Measurements from ENCODE around the gene PITPNC1. TPM values are rescaled to one million over a fixed set of nuclear protein-coding genes. Genes with fewer than 3 reads are reported as not detected.

The PITPNC1 gene
- total and polyA plus RNA-seq, 2 donors (not counting 3 experiments of a cell fraction or from before 2014, with no cell fraction given), result 2.4 to 9.6 TPM

- H3K9me3 ChIP-seq (replicated peaks; ENCODE audit: control insufficient read depth, insufficient read depth, low read length), result no peaks in the 10 kb centered on the region
- TF ChIP-seq, protein P1, sequence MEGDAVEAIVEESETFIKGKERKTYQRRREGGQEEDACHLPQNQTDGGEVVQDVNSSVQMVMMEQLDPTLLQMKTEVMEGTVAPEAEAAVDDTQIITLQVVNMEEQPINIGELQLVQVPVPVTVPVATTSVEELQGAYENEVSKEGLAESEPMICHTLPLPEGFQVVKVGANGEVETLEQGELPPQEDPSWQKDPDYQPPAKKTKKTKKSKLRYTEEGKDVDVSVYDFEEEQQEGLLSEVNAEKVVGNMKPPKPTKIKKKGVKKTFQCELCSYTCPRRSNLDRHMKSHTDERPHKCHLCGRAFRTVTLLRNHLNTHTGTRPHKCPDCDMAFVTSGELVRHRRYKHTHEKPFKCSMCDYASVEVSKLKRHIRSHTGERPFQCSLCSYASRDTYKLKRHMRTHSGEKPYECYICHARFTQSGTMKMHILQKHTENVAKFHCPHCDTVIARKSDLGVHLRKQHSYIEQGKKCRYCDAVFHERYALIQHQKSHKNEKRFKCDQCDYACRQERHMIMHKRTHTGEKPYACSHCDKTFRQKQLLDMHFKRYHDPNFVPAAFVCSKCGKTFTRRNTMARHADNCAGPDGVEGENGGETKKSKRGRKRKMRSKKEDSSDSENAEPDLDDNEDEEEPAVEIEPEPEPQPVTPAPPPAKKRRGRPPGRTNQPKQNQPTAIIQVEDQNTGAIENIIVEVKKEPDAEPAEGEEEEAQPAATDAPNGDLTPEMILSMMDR (IDR thresholded peaks at IDR 0.05; ENCODE audit: extremely low read depth in 1 of 2, insufficient read depth in 1 of 2, low read depth in 1 of 2, low read length in 2 of 2), result no peak
- TF ChIP-seq POLR2A (IDR thresholded peaks at IDR 0.05; ENCODE audit: low read depth, low read length) (no peak), EZH2 (IDR thresholded peaks at IDR 0.05; ENCODE audit: borderline replicate concordance, low read depth, low read length, severe bottlenecking) (no peak), JUN (IDR thresholded peaks at IDR 0.05; ENCODE audit: borderline replicate concordance, insufficient read depth, insufficient read length, low read depth) (no peak), GATA2 (IDR thresholded peaks at IDR 0.05; ENCODE audit: insufficient read depth, insufficient read length, low read depth, low read length) (no peak)
- peaks cover 4% of the 10 kb centered on the region for H3K4me1 ChIP-seq (ENCODE audit: control insufficient read depth, extremely low read depth, insufficient read depth, low read length)
- intact Hi-C loops (cut with micrococcal nuclease) (no loop called here), dilution Hi-C loops (cut with MboI; ENCODE audit: extremely low pct_ligation_motif_present, low sequenced_read_pairs) (no loop called here)
- no peaks in the 10 kb centered on the region for H3K9me1 ChIP-seq (replicated peaks; ENCODE audit: control insufficient read depth, extremely low read depth, insufficient read depth, low read length)
- H3K4me3 ChIP-seq (replicated peaks in 1 of 3; ENCODE audit: insufficient read depth in 1 of 3, low read depth in 1 of 3, low read length in 3 of 3), result no peak overlapping the region
- H3K36me3 ChIP-seq (ENCODE audit: control insufficient read depth in 2 of 2, extremely low read depth in 1 of 2, insufficient read depth in 2 of 2, low read length in 2 of 2), result no peaks in the 10 kb centered on the region
- H3K27ac ChIP-seq (ENCODE audit: insufficient read depth, low read depth, low read length), result no peak overlapping the region
- no peak overlapping the region for H3K4me2 ChIP-seq (ENCODE audit: insufficient read depth, low read length)
- no peak overlapping the region for H3K9ac ChIP-seq (replicated peaks; ENCODE audit: extremely low read depth, insufficient read depth, low read length)
- DNase-seq (ENCODE audit: low read depth, low spot score), result no peak
- H2AFZ ChIP-seq (ENCODE audit: low read depth, low read length), result no peak overlapping the region
- no TSS peak for BruUV-seq (replicated peaks)
- ChIA-PET CTCF (interaction anchor here (1.0 to 1.3 kb wide), 3 partner anchors 10 to 261 kb away, joined by 3 to 4 read pairs (median 3); no protein-coding TSS in a partner anchor), POLR2A (no interaction called here)
- no peaks in the 10 kb centered on the region for H3K27me3 ChIP-seq (ENCODE audit: control insufficient read depth in 2 of 2, insufficient read depth in 2 of 2, low read length in 2 of 2)
- no peaks in the 10 kb centered on the region for H4K20me1 ChIP-seq (replicated peaks; ENCODE audit: control insufficient read depth, extremely low read depth, insufficient read depth, low read length)
- no peaks in the 10 kb centered on the region for H3K79me2 ChIP-seq (ENCODE audit: control insufficient read depth, insufficient read depth, low read length)
- peak; percentile 62 for FAIRE-seq
Observed at GRCh38 chr17:67639555-67639954, 262.5 kb downstream of the PITPNC1 start.

DNA sequence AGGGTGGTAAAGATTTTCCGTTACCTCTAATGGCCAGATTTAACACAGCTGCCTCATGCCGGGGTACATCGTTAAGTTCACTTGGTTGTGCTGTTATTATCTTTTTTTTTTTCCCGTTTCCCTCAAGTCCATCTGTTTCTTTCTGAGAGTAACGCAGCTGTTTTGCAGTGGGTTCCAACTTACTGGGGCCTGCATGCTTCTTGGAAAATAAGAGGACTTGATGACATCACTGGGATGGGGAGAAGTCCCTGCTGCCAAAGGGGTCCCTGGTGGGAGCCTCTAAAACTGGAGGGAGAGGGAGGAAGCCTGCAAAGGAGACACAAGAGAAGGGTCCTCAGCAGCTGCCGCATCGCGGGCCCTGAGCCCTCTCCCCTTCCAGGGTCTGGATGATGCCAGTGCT, 262.9 kb downstream of the PITPNC1 start:
- Histone ChIP-seq H3K9me3 (replicated peaks; ENCODE audit: control insufficient read depth, insufficient read depth, low read length) (no peaks in the 10 kb centered on the region), H2AFZ (ENCODE audit: low read depth, low read length) (no peak overlapping the region), H3K27ac (ENCODE audit: insufficient read depth, low read depth, low read length) (no peak overlapping the region), H3K4me2 (ENCODE audit: insufficient read depth, low read length) (no peak overlapping the region), H3K4me3 (replicated peaks in 1 of 3; ENCODE audit: insufficient read depth in 1 of 3, low read depth in 1 of 3, low read length in 3 of 3) (no peak overlapping the region), H3K27me3 (ENCODE audit: control insufficient read depth in 2 of 2, insufficient read depth in 2 of 2, low read length in 2 of 2) (no peaks in the 10 kb centered on the region), H3K36me3 (ENCODE audit: control insufficient read depth in 2 of 2, extremely low read depth in 1 of 2, insufficient read depth in 2 of 2, low read length in 2 of 2) (no peaks in the 10 kb centered on the region), H3K9me1 (replicated peaks; ENCODE audit: control insufficient read depth, extremely low read depth, insufficient read depth, low read length) (no peaks in the 10 kb centered on the region), H3K79me2 (ENCODE audit: control insufficient read depth, insufficient read depth, low read length) (no peaks in the 10 kb centered on the region), H4K20me1 (replicated peaks; ENCODE audit: control insufficient read depth, extremely low read depth, insufficient read depth, low read length) (no peaks in the 10 kb centered on the region), H3K9ac (replicated peaks; ENCODE audit: extremely low read depth, insufficient read depth, low read length) (no peak overlapping the region), H3K4me1 (ENCODE audit: control insufficient read depth, extremely low read depth, insufficient read depth, low read length) (peaks cover 4% of the 10 kb centered on the region)
- FAIRE-seq (no peak), DNase-seq (ENCODE audit: low read depth, low spot score) (no peak)
- ChIA-PET POLR2A (no interaction called here), CTCF (interaction anchor here (1.0 to 1.3 kb wide), 3 partner anchors 9 to 261 kb away, joined by 3 to 4 read pairs (median 3); no protein-coding TSS in a partner anchor)
- dilution Hi-C loops (cut with MboI; ENCODE audit: extremely low pct_ligation_motif_present, low sequenced_read_pairs) (no loop called here), intact Hi-C loops (cut with micrococcal nuclease) (no loop called here)
- TF ChIP-seq JUN (IDR thresholded peaks at IDR 0.05; ENCODE audit: borderline replicate concordance, insufficient read depth, insufficient read length, low read depth) (no peak), POLR2A (IDR thresholded peaks at IDR 0.05; ENCODE audit: low read depth, low read length) (no peak), FOS (IDR thresholded peaks at IDR 0.05; ENCODE audit: borderline replicate concordance, insufficient read depth, low read length) (no peak), GATA2 (IDR thresholded peaks at IDR 0.05; ENCODE audit: insufficient read depth, insufficient read length, low read depth, low read length) (no peak), MYC (IDR thresholded peaks at IDR 0.05; ENCODE audit: low read depth, low read length) (no peak), EZH2 (IDR thresholded peaks at IDR 0.05; ENCODE audit: borderline replicate concordance, low read depth, low read length, severe bottlenecking) (no peak), MAX (IDR thresholded peaks at IDR 0.05; ENCODE audit: insufficient read depth, insufficient read length) (no peak), POLR2AphosphoS5 (IDR thresholded peaks at IDR 0.05; ENCODE audit: insufficient read depth, low read depth, low read length) (no peak)
- TF ChIP-seq, protein P1 (IDR thresholded peaks at IDR 0.05; ENCODE audit: extremely low read depth in 1 of 2, insufficient read depth in 1 of 2, low read depth in 1 of 2, low read length in 2 of 2), result no peak
- BruUV-seq (replicated peaks), result no TSS peak

Data from endothelial cell of umbilical vein (primary cell).